ENCODE results near the gene GTF2H4.

DNA sequence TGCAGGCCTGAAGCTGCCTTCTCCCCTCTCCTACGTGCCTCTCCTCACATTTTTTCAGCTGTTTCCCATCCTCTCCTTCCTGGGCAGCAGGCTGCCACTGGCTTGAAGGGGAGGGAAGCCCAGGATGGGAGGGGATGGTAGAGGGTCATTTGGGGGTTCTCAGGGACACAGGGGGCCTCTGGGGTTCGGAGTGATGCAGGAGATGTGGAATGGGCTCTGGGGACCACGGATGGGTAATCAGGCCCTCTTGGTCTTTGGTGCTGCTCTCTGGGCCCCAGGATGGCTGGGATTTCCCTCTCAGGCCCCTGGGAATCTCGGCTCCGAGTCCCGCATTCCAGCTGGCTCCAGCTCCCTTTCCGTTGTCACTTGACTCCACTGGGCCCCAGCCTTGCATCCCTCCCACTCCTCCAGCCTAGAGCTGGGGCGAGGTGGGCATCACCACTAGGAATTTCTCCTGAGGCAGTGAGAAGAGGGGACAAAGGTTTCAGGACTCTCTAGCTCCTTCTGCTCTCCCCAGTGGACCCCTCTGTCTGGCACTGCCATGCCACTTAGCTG, 25.7 kb upstream of the GTF2H4 start:
- TF ChIP-seq, protein P1, sequence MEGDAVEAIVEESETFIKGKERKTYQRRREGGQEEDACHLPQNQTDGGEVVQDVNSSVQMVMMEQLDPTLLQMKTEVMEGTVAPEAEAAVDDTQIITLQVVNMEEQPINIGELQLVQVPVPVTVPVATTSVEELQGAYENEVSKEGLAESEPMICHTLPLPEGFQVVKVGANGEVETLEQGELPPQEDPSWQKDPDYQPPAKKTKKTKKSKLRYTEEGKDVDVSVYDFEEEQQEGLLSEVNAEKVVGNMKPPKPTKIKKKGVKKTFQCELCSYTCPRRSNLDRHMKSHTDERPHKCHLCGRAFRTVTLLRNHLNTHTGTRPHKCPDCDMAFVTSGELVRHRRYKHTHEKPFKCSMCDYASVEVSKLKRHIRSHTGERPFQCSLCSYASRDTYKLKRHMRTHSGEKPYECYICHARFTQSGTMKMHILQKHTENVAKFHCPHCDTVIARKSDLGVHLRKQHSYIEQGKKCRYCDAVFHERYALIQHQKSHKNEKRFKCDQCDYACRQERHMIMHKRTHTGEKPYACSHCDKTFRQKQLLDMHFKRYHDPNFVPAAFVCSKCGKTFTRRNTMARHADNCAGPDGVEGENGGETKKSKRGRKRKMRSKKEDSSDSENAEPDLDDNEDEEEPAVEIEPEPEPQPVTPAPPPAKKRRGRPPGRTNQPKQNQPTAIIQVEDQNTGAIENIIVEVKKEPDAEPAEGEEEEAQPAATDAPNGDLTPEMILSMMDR (IDR thresholded peaks at IDR 0.05) = no peak
- TF ChIP-seq POLR2A (IDR thresholded peaks at IDR 0.05) = no peak

Measured in ovary (tissue), 3 donors.